Stimulated activated CD8-positive, alpha-beta memory T cell treated with anti-CD3 and anti-CD28 coated beads, Interleukin-2, amount 100 ng/mL, for 48 hours (primary cell): Measurements from ENCODE around the gene RASA2.
"Not testable (repeated sequence)": the region's sequence is repeated elsewhere in the genome, so short reads cannot be mapped to it uniquely, and the experiment has no call there.

Experiments used
- DNase-seq, 2 donors: peaks; one replicate each; pipeline ENCODE4 v3.0.0-alpha.2; 2020; ENCODE audit warnings: low read depth in 2 of 2

Gene RASA2

GRCh38 chr3:141532609-141533008 is 45.8 kb downstream of the RASA2 start:
- no peak for DNase-seq

GRCh38 chr3:141536017-141536416 is 49.2 kb downstream of the RASA2 start:
- DNase-seq, result not testable (repeated sequence)

- no peak for DNase-seq
Observed at GRCh38 chr3:141537856-141538255, 51.0 kb downstream of the RASA2 start.

GRCh38 chr3:141538568-141539240 is 51.9 kb downstream of the RASA2 start:
- DNase-seq, result no peak

GRCh38 chr3:141539431-141540187 is 52.8 kb downstream of the RASA2 start:
- no peak for DNase-seq

GRCh38 chr3:141540531-141540930 is 53.7 kb downstream of the RASA2 start:
- DNase-seq, result no peak

GRCh38 chr3:141542202-141542969 is 55.6 kb downstream of the RASA2 start:
- DNase-seq, result no peak

GRCh38 chr3:141542989-141543388 is 56.2 kb downstream of the RASA2 start:
- DNase-seq, result no peak

GRCh38 chr3:141544697-141545096 is 57.9 kb downstream of the RASA2 start:
- DNase-seq, result no peak

GRCh38 chr3:141546081-141546480 is 59.3 kb downstream of the RASA2 start:
- no peak for DNase-seq

- no peak for DNase-seq
Observed at GRCh38 chr3:141546586-141546985, 59.8 kb downstream of the RASA2 start.

GRCh38 chr3:141547791-141548190 is 61.0 kb downstream of the RASA2 start:
- DNase-seq, result no peak

GRCh38 chr3:141550926-141551665 is 64.3 kb downstream of the RASA2 start:
- DNase-seq, result no peak

GRCh38 chr3:141552440-141552991 is 65.7 kb downstream of the RASA2 start:
- no peak for DNase-seq

GRCh38 chr3:141553055-141553454 is 66.2 kb downstream of the RASA2 start:
- no peak for DNase-seq

GRCh38 chr3:141556034-141556433 is 69.2 kb downstream of the RASA2 start:
- DNase-seq, result no peak

GRCh38 chr3:141557961-141558706 is 71.3 kb downstream of the RASA2 start:
- DNase-seq, result no peak

GRCh38 chr3:141561426-141562034 is 74.7 kb downstream of the RASA2 start:
- no peak for DNase-seq

GRCh38 chr3:141564241-141564640 is 77.4 kb downstream of the RASA2 start:
- no peak for DNase-seq

GRCh38 chr3:141570068-141570467 is 83.2 kb downstream of the RASA2 start:
- no peak for DNase-seq
